C1 segment of cervical spinal cord (tissue), 14 donors: ENCODE measurements around the gene ABCC3.

Experiments
- DNase-seq, 14 donors: peaks; one replicate each; lab custom pipeline; 2025; lab: John Stamatoyannopoulos, UW

Gene ABCC3

GRCh38 chr17:50634224-50634914 lies at the start of gene ABCC3:
Gene ABCC3, plus strand, starts transcription at chr17:50634881. Its CDS starts 56 bp downstream, at chr17:50634937.
- peak in 1 of 14 donors; percentile 65 for DNase-seq

GRCh38 chr17:50585346-50585745 lies 49.3 kb upstream of the ABCC3 start:
- DNase-seq: no peak

GRCh38 chr17:50585891-50586290 lies 48.8 kb upstream of the ABCC3 start:
- no peak for DNase-seq

GRCh38 chr17:50586421-50587247 lies 48.0 kb upstream of the ABCC3 start:
- DNase-seq: no peak

- no peak for DNase-seq
Measured at GRCh38 chr17:50587571-50587970, 47.1 kb upstream of the ABCC3 start.

GRCh38 chr17:50588391-50589049 lies 46.2 kb upstream of the ABCC3 start:
- DNase-seq: peak in 2 of 14 donors; percentile 17 to 27

GRCh38 chr17:50589095-50589705 lies 45.5 kb upstream of the ABCC3 start:
- no peak for DNase-seq

- no peak for DNase-seq
Measured at GRCh38 chr17:50590946-50591737, 43.5 kb upstream of the ABCC3 start.

- no peak for DNase-seq
Measured at GRCh38 chr17:50593321-50593720, 41.4 kb upstream of the ABCC3 start.

- DNase-seq: no peak
Measured at GRCh38 chr17:50594128-50594823, 40.4 kb upstream of the ABCC3 start.

- no peak for DNase-seq
Measured at GRCh38 chr17:50594892-50595291, 39.8 kb upstream of the ABCC3 start.

GRCh38 chr17:50596191-50597037 lies 38.3 kb upstream of the ABCC3 start:
- DNase-seq: no peak

GRCh38 chr17:50598487-50598886 lies 36.2 kb upstream of the ABCC3 start:
- DNase-seq: no peak

GRCh38 chr17:50599606-50600005 lies 35.1 kb upstream of the ABCC3 start:
- DNase-seq: no peak

GRCh38 chr17:50601823-50602375 lies 32.8 kb upstream of the ABCC3 start:
- DNase-seq: no peak

GRCh38 chr17:50602836-50603235 lies 31.8 kb upstream of the ABCC3 start:
- no peak for DNase-seq

- no peak for DNase-seq
Measured at GRCh38 chr17:50603340-50603739, 31.3 kb upstream of the ABCC3 start.

- DNase-seq: peak in 1 of 14 donors; percentile 27
Measured at GRCh38 chr17:50604513-50604912, 30.2 kb upstream of the ABCC3 start.

- DNase-seq: no peak
Measured at GRCh38 chr17:50605429-50605828, 29.3 kb upstream of the ABCC3 start.
